Gastroesophageal sphincter (tissue), 4 donors: ENCODE measurements around the gene RECK. TPM values are rescaled to one million over a fixed set of nuclear protein-coding genes. Genes with fewer than 3 reads are reported as not detected.

Source experiments
- ATAC-seq: fragments of 150-250 bp; one replicate; pipeline ENCODE4 v1.9.1; 2016; ENCODE audit warnings: mild to moderate bottlenecking, moderate library complexity
- H3K27ac ChIP-seq, 4 donors: fragments of 200-600 bp; sonication (generic) in 3 of 4; 1 replicate in 3 of 4; 2 replicates in 1 of 4; pipeline ENCODE4 v1.5.1; 2016 to 2019
- H3K27me3 ChIP-seq: fragments of 200-600 bp; sonication (generic); one replicate; pipeline ENCODE4 v1.5.1; 2019
- H3K36me3 ChIP-seq, 2 donors: fragments of 200-600 bp; sonication (generic); one replicate each; pipeline ENCODE4 v1.5.1; 2019; ENCODE audit warnings: control low read depth in 1 of 2
- H3K4me1 ChIP-seq, 3 donors: fragments of 200-600 bp; sonication (generic); 1 replicate in 2 of 3; 2 replicates in 1 of 3; pipeline ENCODE4 v1.5.1; 2016 to 2019; ENCODE audit warnings: control low read depth in 2 of 3
- H3K4me3 ChIP-seq, 2 donors: fragments of 200-600 bp; sonication (generic); one replicate each; pipeline ENCODE4 v1.5.1; 2019; ENCODE audit warnings: mild to moderate bottlenecking in 1 of 2, moderate library complexity in 1 of 2
- H3K9me3 ChIP-seq, 3 donors: fragments of 200-600 bp; sonication (generic); one replicate each; pipeline ENCODE4 v1.5.1; 2017 to 2019; ENCODE audit warnings: control low read depth in 2 of 3
- CTCF ChIP-seq, 4 experiments: fragments of 200-600 bp in 2 of 4; fragments of 450-650 bp in 2 of 4; sonication (generic) in 1 of 4; IDR thresholded peaks; one replicate each; pipeline ENCODE4 v1.5.1; 2017 to 2019; ENCODE audit warnings: antibody characterized with exemption in 4 of 4, mild to moderate bottlenecking in 2 of 4, moderate library complexity in 2 of 4
- EP300 ChIP-seq: sonication (generic); formaldehyde crosslinking; IDR thresholded peaks from one replicate; pipeline ENCODE4 v1.6.1; 2017; ENCODE audit warnings: antibody characterized with exemption, mild to moderate bottlenecking
- POLR2A ChIP-seq, 2 donors: fragments of 450-650 bp; IDR thresholded peaks; one replicate each; pipeline ENCODE4 v1.6.1; 2017; ENCODE audit warnings: antibody characterized with exemption in 2 of 2, mild to moderate bottlenecking in 2 of 2, moderate library complexity in 1 of 2
- POLR2AphosphoS5 ChIP-seq: sonication (generic); formaldehyde crosslinking; IDR thresholded peaks from one replicate; pipeline ENCODE4 v1.6.1; 2017; ENCODE audit warnings: antibody characterized with exemption
- WGBS, 2 donors: methylation state at CpG; one replicate each; pipeline ENCODE4 v1.1.5; 2018; ENCODE audit warnings: low coverage in 1 of 2; 5-methylcytosine and 5-hydroxymethylcytosine counted together
- total RNA-seq, 4 donors: library from RNA; depleted of rRNA; stranded (reverse); fragments of >200 nt; gene quantifications; one replicate each; pipeline ENCODE4 v1.1.0, GENCODE V29; 2016

RECK gene
- total RNA-seq, 4 donors from 2014 or later: 12.6 to 29.5 (median 18.6) TPM

- H3K4me3 ChIP-seq: no peak overlapping the region
- TF ChIP-seq POLR2AphosphoS5: no peak
- TF ChIP-seq POLR2A (IDR thresholded peaks at IDR 0.05): no peak
- no peak for TF ChIP-seq CTCF (IDR thresholded peaks at IDR 0.05)
- no peak for TF ChIP-seq EP300
- peak overlapping the region in 2 of 4 donors; percentile 6 to 25 for H3K27ac ChIP-seq
- H3K4me1 ChIP-seq: peaks cover 0 to 54% (median 4%) of the 10 kb centered on the region in 3 donors
- no peaks in the 10 kb centered on the region for H3K36me3 ChIP-seq
- H3K27me3 ChIP-seq: no peaks in the 10 kb centered on the region
- 22 to 33% methylated on average over 1 of the region's 1 CpG for WGBS, 2 donors
- ATAC-seq: no peak
- no peaks in the 10 kb centered on the region for H3K9me3 ChIP-seq
These were observed 3.0 kb downstream of the RECK start for GRCh38 chr9:36039696-36040095.

GRCh38 chr9:36040271-36040925, 3.7 kb downstream of the RECK start:
- Histone ChIP-seq H3K4me3 (no peak overlapping the region), H3K27me3 (no peaks in the 10 kb centered on the region), H3K4me1 (peaks cover 0 to 54% (median 4%) of the 10 kb centered on the region in 3 donors), H3K27ac (no peak overlapping the region), H3K9me3 (no peaks in the 10 kb centered on the region), H3K36me3 (no peaks in the 10 kb centered on the region)
- ATAC-seq: no peak
- TF ChIP-seq EP300: no peak
- no peak for TF ChIP-seq POLR2AphosphoS5
- TF ChIP-seq CTCF (IDR thresholded peaks at IDR 0.05): no peak
- TF ChIP-seq POLR2A (IDR thresholded peaks at IDR 0.05): no peak
- WGBS, 2 donors: 83 to 89% methylated on average over 1 of the region's 1 CpG

GRCh38 chr9:36041506-36041905, 4.8 kb downstream of the RECK start:
- H3K27me3 ChIP-seq: no peaks in the 10 kb centered on the region
- 23 to 35% methylated on average over 1 of the region's 1 CpG for WGBS, 2 donors
- no peak overlapping the region for H3K4me3 ChIP-seq
- H3K36me3 ChIP-seq: no peaks in the 10 kb centered on the region
- TF ChIP-seq CTCF (IDR thresholded peaks at IDR 0.05): no peak
- TF ChIP-seq EP300: no peak
- TF ChIP-seq POLR2A (IDR thresholded peaks at IDR 0.05): no peak
- TF ChIP-seq POLR2AphosphoS5: no peak
- H3K27ac ChIP-seq: no peak overlapping the region
- no peak for ATAC-seq
- peaks cover 0 to 53% (median 2%) of the 10 kb centered on the region in 3 donors for H3K4me1 ChIP-seq
- H3K9me3 ChIP-seq: no peaks in the 10 kb centered on the region

- Histone ChIP-seq H3K9me3 (no peaks in the 10 kb centered on the region), H3K4me1 (peaks cover 0 to 29% (median 2%) of the 10 kb centered on the region in 3 donors), H3K4me3 (no peak overlapping the region), H3K27ac (no peak overlapping the region), H3K27me3 (no peaks in the 10 kb centered on the region), H3K36me3 (no peaks in the 10 kb centered on the region)
- 64 to 75% methylated on average over 2 of the region's 2 CpGs for WGBS, 2 donors
- no peak for TF ChIP-seq CTCF (IDR thresholded peaks at IDR 0.05)
- TF ChIP-seq EP300: no peak
- no peak for TF ChIP-seq POLR2A (IDR thresholded peaks at IDR 0.05)
- TF ChIP-seq POLR2AphosphoS5: no peak
- ATAC-seq: no peak
These were observed 8.9 kb downstream of the RECK start for GRCh38 chr9:36045610-36046009.

- no peak overlapping the region for H3K27ac ChIP-seq
- no peak for ATAC-seq
- peaks cover 0 to 17% (median 2%) of the 10 kb centered on the region in 3 donors for H3K4me1 ChIP-seq
- H3K4me3 ChIP-seq: no peak overlapping the region
- H3K27me3 ChIP-seq: no peaks in the 10 kb centered on the region
- H3K9me3 ChIP-seq: no peaks in the 10 kb centered on the region
- TF ChIP-seq EP300: no peak
- TF ChIP-seq POLR2A (IDR thresholded peaks at IDR 0.05): no peak
- no peak for TF ChIP-seq CTCF (IDR thresholded peaks at IDR 0.05)
- TF ChIP-seq POLR2AphosphoS5: no peak
- WGBS, 2 donors: 45% methylated on average over 1 of the region's 2 CpGs; no CpG with 5 or more reads in 1 of the 2 donors
- H3K36me3 ChIP-seq: no peaks in the 10 kb centered on the region
These were observed 10.2 kb downstream of the RECK start for GRCh38 chr9:36046923-36047322.
